ENCODE results near the gene FCHO2. TPM values are rescaled to one million over a fixed set of nuclear protein-coding genes. Genes with fewer than 3 reads are reported as not detected.
"Not testable (repeated sequence)": the region's sequence is repeated elsewhere in the genome, so short reads cannot be mapped to it uniquely, and the experiment has no call there.

FCHO2 gene
- total RNA-seq, 1 donor from 2014 or later: 11.2 TPM

- DNase-seq (ENCODE audit: low read depth): no peak
- TF ChIP-seq, protein P1, sequence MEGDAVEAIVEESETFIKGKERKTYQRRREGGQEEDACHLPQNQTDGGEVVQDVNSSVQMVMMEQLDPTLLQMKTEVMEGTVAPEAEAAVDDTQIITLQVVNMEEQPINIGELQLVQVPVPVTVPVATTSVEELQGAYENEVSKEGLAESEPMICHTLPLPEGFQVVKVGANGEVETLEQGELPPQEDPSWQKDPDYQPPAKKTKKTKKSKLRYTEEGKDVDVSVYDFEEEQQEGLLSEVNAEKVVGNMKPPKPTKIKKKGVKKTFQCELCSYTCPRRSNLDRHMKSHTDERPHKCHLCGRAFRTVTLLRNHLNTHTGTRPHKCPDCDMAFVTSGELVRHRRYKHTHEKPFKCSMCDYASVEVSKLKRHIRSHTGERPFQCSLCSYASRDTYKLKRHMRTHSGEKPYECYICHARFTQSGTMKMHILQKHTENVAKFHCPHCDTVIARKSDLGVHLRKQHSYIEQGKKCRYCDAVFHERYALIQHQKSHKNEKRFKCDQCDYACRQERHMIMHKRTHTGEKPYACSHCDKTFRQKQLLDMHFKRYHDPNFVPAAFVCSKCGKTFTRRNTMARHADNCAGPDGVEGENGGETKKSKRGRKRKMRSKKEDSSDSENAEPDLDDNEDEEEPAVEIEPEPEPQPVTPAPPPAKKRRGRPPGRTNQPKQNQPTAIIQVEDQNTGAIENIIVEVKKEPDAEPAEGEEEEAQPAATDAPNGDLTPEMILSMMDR (IDR thresholded peaks at IDR 0.05; ENCODE audit: insufficient read depth, low read length, poor library complexity, severe bottlenecking): no peak
- Histone ChIP-seq H3K4me3 (ENCODE audit: low read depth, low read length) (no peak overlapping the region), H3K36me3 (ENCODE audit: control insufficient read depth, insufficient read depth, low read length) (no peaks in the 10 kb centered on the region), H3K27me3 (ENCODE audit: control insufficient read depth, insufficient read depth, low read length) (no peaks in the 10 kb centered on the region)
Measured at GRCh38 chr5:72959257-72959656, 3.4 kb downstream of the FCHO2 start.

- H3K36me3 ChIP-seq (ENCODE audit: control insufficient read depth, insufficient read depth, low read length); DNase-seq (ENCODE audit: low read depth); H3K27me3 ChIP-seq (ENCODE audit: control insufficient read depth, insufficient read depth, low read length); H3K4me3 ChIP-seq (ENCODE audit: low read depth, low read length): not testable (repeated sequence)
Measured at GRCh38 chr5:72974481-72974880, 18.6 kb downstream of the FCHO2 start.

DNA sequence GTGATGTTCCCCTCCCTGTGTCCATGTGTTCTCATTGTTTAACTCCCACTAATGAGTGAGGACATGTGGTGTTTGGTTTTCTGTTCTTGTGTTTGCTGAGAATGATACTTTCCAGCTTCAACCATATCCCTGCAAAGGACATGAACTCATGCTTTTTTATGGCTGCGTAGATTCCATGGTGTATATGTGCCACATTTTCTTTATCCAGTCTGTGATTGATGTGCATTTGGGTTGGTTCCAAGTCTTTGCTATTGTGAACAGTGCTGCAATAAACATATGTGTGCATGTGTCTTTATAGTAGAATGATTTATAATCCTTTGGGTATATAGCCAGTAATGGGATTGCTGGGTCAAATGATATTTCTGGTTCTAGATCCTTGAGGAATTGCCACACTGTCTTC, 21.0 kb downstream of the FCHO2 start:
- H3K4me3 ChIP-seq (ENCODE audit: low read depth, low read length); H3K27me3 ChIP-seq (ENCODE audit: control insufficient read depth, insufficient read depth, low read length); DNase-seq (ENCODE audit: low read depth); H3K36me3 ChIP-seq (ENCODE audit: control insufficient read depth, insufficient read depth, low read length): not testable (repeated sequence)

- H3K4me3 ChIP-seq (ENCODE audit: low read depth, low read length): no peak overlapping the region
Measured at GRCh38 chr5:72985719-72986118, 29.9 kb downstream of the FCHO2 start.

DNA sequence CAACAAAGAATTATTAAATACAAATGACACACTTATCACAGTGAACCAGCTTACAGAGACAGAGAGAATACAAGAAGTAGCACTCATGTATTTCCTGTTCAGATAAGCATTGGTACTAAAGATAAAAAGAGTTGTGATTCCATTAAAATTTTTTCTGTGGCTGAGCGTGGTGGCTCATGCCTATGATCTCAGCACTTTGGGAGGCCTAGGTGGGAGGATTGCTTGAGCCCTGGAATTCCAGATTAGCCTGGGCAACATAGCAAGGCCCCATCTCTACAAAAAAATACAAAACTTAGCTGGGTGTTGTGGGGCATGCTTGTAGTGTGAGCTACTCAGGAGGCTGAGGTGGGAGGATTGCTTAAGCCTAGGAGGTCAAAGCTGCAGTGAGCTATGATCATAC, 32.9 kb downstream of the FCHO2 start:
- Histone ChIP-seq H3K4me3 (ENCODE audit: low read depth, low read length) (no peak overlapping the region), H3K27me3 (ENCODE audit: control insufficient read depth, insufficient read depth, low read length) (no peaks in the 10 kb centered on the region), H3K36me3 (ENCODE audit: control insufficient read depth, insufficient read depth, low read length) (no peaks in the 10 kb centered on the region)
- DNase-seq (ENCODE audit: low read depth): no peak
- TF ChIP-seq, protein P1 (IDR thresholded peaks at IDR 0.05; ENCODE audit: insufficient read depth, low read length, poor library complexity, severe bottlenecking): no peak

More at GRCh38 chr5:72985719-72986118, 29.9 kb downstream of the FCHO2 start:
- Histone ChIP-seq H3K27me3 (ENCODE audit: control insufficient read depth, insufficient read depth, low read length) (no peaks in the 10 kb centered on the region), H3K36me3 (ENCODE audit: control insufficient read depth, insufficient read depth, low read length) (no peaks in the 10 kb centered on the region)
- TF ChIP-seq, protein P1 (IDR thresholded peaks at IDR 0.05; ENCODE audit: insufficient read depth, low read length, poor library complexity, severe bottlenecking): no peak
- no peak for DNase-seq (ENCODE audit: low read depth)

- no peak overlapping the region for H3K4me3 ChIP-seq (ENCODE audit: low read depth, low read length)
- H3K27me3 ChIP-seq (ENCODE audit: control insufficient read depth, insufficient read depth, low read length): no peaks in the 10 kb centered on the region
- no peaks in the 10 kb centered on the region for H3K36me3 ChIP-seq (ENCODE audit: control insufficient read depth, insufficient read depth, low read length)
- TF ChIP-seq, protein P1 (IDR thresholded peaks at IDR 0.05; ENCODE audit: insufficient read depth, low read length, poor library complexity, severe bottlenecking): no peak
- no peak for DNase-seq (ENCODE audit: low read depth)
Measured at GRCh38 chr5:72991394-72991793, 35.6 kb downstream of the FCHO2 start.

DNA sequence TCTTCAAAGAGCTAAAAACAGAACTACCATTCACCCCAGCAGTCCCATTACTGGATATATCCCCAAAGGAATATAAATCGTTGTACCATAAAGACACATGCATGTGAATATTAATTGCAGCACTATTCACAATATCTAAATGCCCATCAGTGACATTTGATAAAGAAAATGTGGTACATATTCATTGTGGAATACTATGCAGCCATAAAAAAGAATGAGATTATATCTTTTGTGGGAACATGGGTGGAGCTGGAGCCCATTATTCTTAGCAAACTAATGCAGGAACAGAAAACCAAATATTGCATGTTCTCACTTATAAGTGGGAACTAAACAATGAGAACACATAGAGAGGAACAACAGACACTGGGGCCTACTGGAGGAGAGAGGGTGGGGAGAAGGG, 38.7 kb downstream of the FCHO2 start:
- TF ChIP-seq, protein P1 (IDR thresholded peaks at IDR 0.05; ENCODE audit: insufficient read depth, low read length, poor library complexity, severe bottlenecking): no peak

More for the DNA sequence above, 38.7 kb downstream of the FCHO2 start:
- Histone ChIP-seq H3K36me3 (ENCODE audit: control insufficient read depth, insufficient read depth, low read length) (no peaks in the 10 kb centered on the region), H3K4me3 (ENCODE audit: low read depth, low read length) (no peak overlapping the region), H3K27me3 (ENCODE audit: control insufficient read depth, insufficient read depth, low read length) (no peaks in the 10 kb centered on the region)
- DNase-seq (ENCODE audit: low read depth): no peak
